Measurements from ENCODE around the gene ZNF577.
A peak's percentile ranks its signal among the peaks of the same experiment; 100 is the strongest.
"Not testable (repeated sequence)": the region's sequence is repeated elsewhere in the genome, so short reads cannot be mapped to it uniquely, and the experiment has no call there.

Gene ZNF577

GRCh38 chr19:51887522-51888498 lies at the start of gene ZNF577:
Gene ZNF577 (minus strand): TSS chr19:51887951. CDS start chr19:51880382, 7,569 bp downstream.
- H3K4me3 Mint-ChIP-seq: peak within 1 kb of the TSS; percentile 92
- ATAC-seq (peak; percentile 95), DNase-seq (ENCODE audit: low spot score in 2 of 2) (peak; percentile 21 to 57)
- H3K4me1 Mint-ChIP-seq: peaks cover 9% of the 10 kb centered on the region
- H3K27ac Mint-ChIP-seq: peak within 1 kb of the TSS; percentile 89
- peaks cover 40% of the 10 kb centered on the region for H3K36me3 Mint-ChIP-seq
- peaks cover 31% of the 10 kb centered on the region for H3K9me3 Mint-ChIP-seq

- H3K9me3 Mint-ChIP-seq: peaks cover 30% of the 10 kb centered on the region
- H3K4me3 Mint-ChIP-seq: no peak overlapping the region
- ATAC-seq (no peak), DNase-seq (ENCODE audit: low spot score in 2 of 2) (no peak)
- peaks cover 73% of the 10 kb centered on the region for H3K36me3 Mint-ChIP-seq
- H3K27ac Mint-ChIP-seq: no peak overlapping the region
- peaks cover 18% of the 10 kb centered on the region for H3K4me1 Mint-ChIP-seq
Measured at GRCh38 chr19:51931921-51932320, 44.2 kb upstream of the ZNF577 start.

- Mint-ChIP-seq H3K9me3 (peaks cover 28% of the 10 kb centered on the region), H3K36me3 (peaks cover 39% of the 10 kb centered on the region), H3K27ac (peak overlapping the region; percentile 96), H3K4me1 (peaks cover 24% of the 10 kb centered on the region), H3K4me3 (peak overlapping the region; percentile 96)
- no peak for ATAC-seq
- no peak for DNase-seq (ENCODE audit: low spot score in 2 of 2)
Measured at GRCh38 chr19:51927859-51928258, 40.1 kb upstream of the ZNF577 start.

- Mint-ChIP-seq H3K27ac (peak within 1 kb of the TSS; percentile 96), H3K4me3 (peak within 1 kb of the TSS; percentile 96), H3K4me1 (peaks cover 24% of the 10 kb centered on the region), H3K9me3 (peaks cover 30% of the 10 kb centered on the region), H3K36me3 (peaks cover 33% of the 10 kb centered on the region)
- DNase-seq (ENCODE audit: low spot score in 2 of 2) (peak; percentile 68 to 91), ATAC-seq (peak; percentile 95)
Measured at GRCh38 chr19:51926784-51927741, 39.3 kb upstream of the ZNF577 start, which contains the start of gene ZNF613. Gene ZNF613 (plus strand): TSS chr19:51927472. CDS start chr19:51936221, 8,749 bp downstream.

- H3K36me3 Mint-ChIP-seq: peaks cover 26% of the 10 kb centered on the region
- no peak for DNase-seq (ENCODE audit: low spot score in 2 of 2)
- no peak for ATAC-seq
- peak overlapping the region; percentile 96 for H3K4me3 Mint-ChIP-seq
- peak overlapping the region; percentile 96 for H3K27ac Mint-ChIP-seq
- peaks cover 24% of the 10 kb centered on the region for H3K4me1 Mint-ChIP-seq
- H3K9me3 Mint-ChIP-seq: peaks cover 31% of the 10 kb centered on the region
Measured at GRCh38 chr19:51926426-51926783, 38.7 kb upstream of the ZNF577 start.

GRCh38 chr19:51921949-51922348 lies 34.2 kb upstream of the ZNF577 start:
- Mint-ChIP-seq H3K4me3 (no peak overlapping the region), H3K36me3 (peaks cover under 1% of the 10 kb centered on the region), H3K9me3 (peaks cover 26% of the 10 kb centered on the region), H3K4me1 (peaks cover 7% of the 10 kb centered on the region), H3K27ac (no peak overlapping the region)
- ATAC-seq (no peak), DNase-seq (ENCODE audit: low spot score in 2 of 2) (no peak)

- Mint-ChIP-seq H3K4me1 (no peaks in the 10 kb centered on the region), H3K4me3 (no peak overlapping the region), H3K36me3 (no peaks in the 10 kb centered on the region), H3K27ac (no peak overlapping the region), H3K9me3 (peaks cover 34% of the 10 kb centered on the region)
- DNase-seq (ENCODE audit: low spot score in 2 of 2): no peak
- no peak for ATAC-seq
Measured at GRCh38 chr19:51919606-51920005, 31.9 kb upstream of the ZNF577 start.

- Mint-ChIP-seq H3K36me3 (no peaks in the 10 kb centered on the region), H3K4me1 (no peaks in the 10 kb centered on the region), H3K9me3 (peaks cover 37% of the 10 kb centered on the region), H3K27ac (no peak overlapping the region), H3K4me3 (no peak overlapping the region)
- DNase-seq (ENCODE audit: low spot score in 2 of 2) (no peak), ATAC-seq (no peak)
Measured at GRCh38 chr19:51916167-51916566, 28.4 kb upstream of the ZNF577 start.

- ATAC-seq (no peak), DNase-seq (ENCODE audit: low spot score in 2 of 2) (no peak)
- H3K4me3 Mint-ChIP-seq: no peak overlapping the region
- peaks cover 39% of the 10 kb centered on the region for H3K9me3 Mint-ChIP-seq
- H3K4me1 Mint-ChIP-seq: no peaks in the 10 kb centered on the region
- H3K27ac Mint-ChIP-seq: no peak overlapping the region
- no peaks in the 10 kb centered on the region for H3K36me3 Mint-ChIP-seq
Measured at GRCh38 chr19:51915324-51915867, 27.6 kb upstream of the ZNF577 start.

GRCh38 chr19:51907981-51908380 lies 20.2 kb upstream of the ZNF577 start:
- not testable (repeated sequence) for ATAC-seq; DNase-seq (ENCODE audit: low spot score in 2 of 2); H3K4me3 Mint-ChIP-seq; H3K36me3 Mint-ChIP-seq; H3K27ac Mint-ChIP-seq
- Mint-ChIP-seq H3K9me3 (peaks cover 28% of the 10 kb centered on the region), H3K4me1 (peaks cover 18% of the 10 kb centered on the region)

- Mint-ChIP-seq H3K4me1 (peaks cover 21% of the 10 kb centered on the region), H3K9me3 (peaks cover 25% of the 10 kb centered on the region), H3K36me3 (peaks cover 14% of the 10 kb centered on the region)
- H3K27ac Mint-ChIP-seq; H3K4me3 Mint-ChIP-seq; DNase-seq (ENCODE audit: low spot score in 2 of 2); ATAC-seq: not testable (repeated sequence)
Measured at GRCh38 chr19:51906108-51906507, 18.4 kb upstream of the ZNF577 start.

GRCh38 chr19:51905639-51906038 lies 17.9 kb upstream of the ZNF577 start:
- DNase-seq (ENCODE audit: low spot score in 2 of 2); H3K27ac Mint-ChIP-seq; H3K4me3 Mint-ChIP-seq; ATAC-seq: not testable (repeated sequence)
- H3K4me1 Mint-ChIP-seq: peaks cover 21% of the 10 kb centered on the region
- peaks cover 25% of the 10 kb centered on the region for H3K9me3 Mint-ChIP-seq
- peaks cover 18% of the 10 kb centered on the region for H3K36me3 Mint-ChIP-seq

GRCh38 chr19:51905206-51905605 lies 17.5 kb upstream of the ZNF577 start:
- H3K4me1 Mint-ChIP-seq: peaks cover 21% of the 10 kb centered on the region
- ATAC-seq: no peak
- H3K27ac Mint-ChIP-seq: peak overlapping the region; percentile 97
- DNase-seq (ENCODE audit: low spot score in 2 of 2): no peak
- H3K4me3 Mint-ChIP-seq: peak overlapping the region; percentile 89
- peaks cover 23% of the 10 kb centered on the region for H3K36me3 Mint-ChIP-seq
- H3K9me3 Mint-ChIP-seq: peaks cover 22% of the 10 kb centered on the region

GRCh38 chr19:51904331-51905165 lies 16.8 kb upstream of the ZNF577 start, which contains the start of gene ZNF649:
Gene ZNF649 (minus strand): TSS chr19:51905017. CDS start chr19:51900107, 4,910 bp downstream.
- Mint-ChIP-seq H3K27ac (peak within 1 kb of the TSS; percentile 97), H3K9me3 (peaks cover 19% of the 10 kb centered on the region), H3K4me1 (peaks cover 21% of the 10 kb centered on the region), H3K36me3 (peaks cover 29% of the 10 kb centered on the region), H3K4me3 (peak within 1 kb of the TSS; percentile 89)
- peak; percentile 98 for ATAC-seq
- peak; percentile 65 to 88 for DNase-seq (ENCODE audit: low spot score in 2 of 2)

Measured in stimulated activated effector memory CD8-positive, alpha-beta T cell treated with anti-CD3 and anti-CD28 coated beads, Interleukin-12 subunit alpha, Interleukin-12 subunit beta, amount 100 ng/mL, for 72 hours (primary cell).